ENCODE data around the gene BAIAP3.

The BAIAP3 gene

DNA sequence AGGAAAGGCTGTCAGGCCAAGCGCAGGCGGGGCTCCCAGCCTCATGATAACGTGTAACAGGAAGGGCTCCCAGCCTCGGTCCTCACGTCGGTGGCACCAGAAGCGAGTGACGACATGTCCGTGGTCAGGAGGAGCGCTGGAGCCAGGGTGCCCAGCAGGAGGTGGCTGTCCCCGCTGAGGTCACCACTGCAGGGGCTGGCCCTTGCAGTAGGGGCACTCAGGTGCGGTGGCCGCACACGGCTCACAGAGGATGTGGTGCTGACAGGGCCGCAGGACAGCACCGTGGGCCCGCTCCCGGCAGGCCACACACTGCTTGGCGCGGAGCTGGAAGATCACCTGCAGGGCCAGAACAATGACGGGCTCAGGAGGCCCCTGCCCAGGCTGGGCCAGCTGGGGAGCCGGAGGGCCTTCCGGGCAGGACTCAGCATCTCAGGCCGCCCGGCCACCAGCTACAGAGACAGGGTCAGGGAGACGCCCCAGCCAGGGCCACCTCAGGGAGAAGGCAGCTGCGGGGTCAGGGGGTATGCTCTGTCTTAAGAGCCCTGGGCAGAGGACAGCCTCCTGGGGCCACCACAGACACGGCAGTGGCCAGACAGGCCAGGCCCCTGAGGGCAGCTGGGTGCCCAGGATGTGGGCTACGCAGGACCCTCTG, 32.7 kb downstream of the BAIAP3 start:
- DNase-seq (ENCODE audit: low read depth in 4 of 4, low spot score in 1 of 4) = no peak

DNA sequence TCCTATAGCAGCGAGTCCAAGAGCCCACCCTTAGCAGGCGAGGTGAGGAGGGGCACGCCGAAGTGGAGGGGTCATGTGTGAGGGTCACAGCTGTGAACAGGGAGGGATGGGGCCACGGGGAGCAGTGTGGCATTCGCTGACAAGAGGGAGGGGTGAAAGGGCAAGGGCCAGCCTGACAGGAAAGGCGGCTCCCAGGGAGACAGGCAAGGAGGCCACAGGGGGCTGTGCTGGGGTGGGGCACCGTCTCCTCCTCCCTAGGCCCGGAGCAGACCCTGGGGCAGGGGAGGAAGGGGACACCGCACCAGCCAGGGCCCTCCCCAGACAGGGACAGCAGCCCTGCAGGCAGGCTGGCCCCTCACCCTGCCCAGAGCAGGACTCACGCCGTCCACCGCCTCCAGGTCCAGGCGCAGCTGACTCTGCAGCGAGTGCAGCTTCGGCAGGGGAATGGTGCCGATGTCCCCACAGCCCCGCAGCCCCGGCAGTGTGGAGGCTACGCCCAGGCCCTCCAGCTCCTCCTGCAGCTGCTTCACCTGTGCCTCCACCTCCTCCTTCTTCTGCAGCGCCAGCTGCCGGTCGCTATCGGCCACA, 33.4 kb downstream of the BAIAP3 start:
- DNase-seq (ENCODE audit: low read depth in 4 of 4, low spot score in 1 of 4) = no peak

DNA sequence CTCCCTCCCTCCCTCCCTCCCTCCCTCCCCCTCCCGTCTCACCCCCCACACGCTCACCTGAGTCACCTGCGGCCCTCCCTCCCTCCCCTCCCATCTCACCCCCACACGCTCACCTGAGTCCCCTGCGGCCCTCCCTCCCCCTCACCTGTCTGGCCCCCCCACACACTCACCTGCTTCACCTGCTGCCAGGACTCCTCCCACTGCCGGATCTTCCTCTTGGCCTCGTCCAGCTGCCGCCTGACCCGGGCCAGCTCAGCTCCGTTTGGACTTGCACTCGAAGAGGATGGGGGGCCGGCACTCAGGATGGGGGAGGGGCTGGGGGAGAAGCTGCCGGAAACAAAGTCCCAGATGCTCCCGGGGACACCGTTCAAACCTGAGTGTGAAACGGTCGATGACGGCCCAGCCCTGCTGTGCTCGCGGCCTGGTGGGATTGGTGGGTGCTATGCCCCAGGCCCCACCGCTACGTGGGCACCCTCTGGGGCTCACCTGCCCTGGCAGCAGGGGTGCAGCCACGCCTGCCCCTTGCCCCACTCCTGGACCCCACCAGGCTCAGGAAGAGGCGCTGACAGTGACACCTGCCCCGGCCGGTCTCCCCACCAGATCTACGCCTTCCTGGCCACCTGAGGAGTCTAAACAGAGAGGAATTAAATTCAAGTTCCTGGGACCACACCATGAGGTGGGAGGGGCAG, 34.2 kb downstream of the BAIAP3 start:
- DNase-seq (ENCODE audit: low read depth in 4 of 4, low spot score in 1 of 4) = no peak

DNA sequence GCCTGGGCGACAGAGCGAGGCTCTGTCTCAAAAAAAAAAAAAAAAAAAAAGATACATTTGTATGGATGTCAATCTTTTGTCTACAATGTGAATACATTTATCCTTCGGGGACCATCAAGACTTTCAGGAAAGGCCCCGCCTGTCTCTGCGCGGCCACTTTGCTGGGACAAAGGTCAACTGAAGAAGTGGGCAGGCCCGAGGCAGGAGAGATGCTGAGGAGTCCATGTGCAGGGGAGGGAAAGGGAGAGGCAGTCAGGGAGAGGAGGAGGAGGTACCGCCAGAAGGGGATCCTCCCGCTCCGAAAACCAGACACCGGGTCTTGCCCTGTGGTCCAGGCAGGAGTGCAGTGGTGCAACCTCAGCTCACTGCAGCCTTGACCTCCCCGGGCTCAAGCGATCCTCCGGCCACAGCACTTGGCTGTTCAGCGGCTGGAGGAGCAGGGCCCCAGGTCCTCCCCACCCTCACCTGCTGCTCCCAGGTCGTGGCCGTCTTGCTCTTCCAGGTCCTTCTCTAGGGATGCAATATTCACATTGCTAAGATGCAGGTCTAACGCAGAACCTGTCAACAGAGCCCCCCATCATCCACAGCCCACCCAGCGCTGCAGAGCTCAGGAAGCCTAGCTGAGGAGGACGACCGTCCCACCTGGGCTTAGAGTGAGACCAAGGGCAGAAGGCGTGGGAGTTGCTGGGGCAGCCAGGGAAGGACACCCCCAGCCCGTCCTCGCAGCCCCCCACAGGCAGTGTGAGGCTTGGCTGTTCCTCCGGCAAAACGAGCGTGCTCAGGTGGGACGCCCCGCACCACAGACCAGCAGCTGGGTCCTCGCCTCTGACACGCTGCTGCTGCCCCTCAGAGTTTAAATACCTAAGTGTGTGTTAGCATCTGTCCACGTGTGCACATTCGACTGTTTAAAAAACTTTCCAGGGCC, 37.9 kb downstream of the BAIAP3 start:
- no peak for DNase-seq (ENCODE audit: low read depth in 4 of 4, low spot score in 1 of 4)

DNA sequence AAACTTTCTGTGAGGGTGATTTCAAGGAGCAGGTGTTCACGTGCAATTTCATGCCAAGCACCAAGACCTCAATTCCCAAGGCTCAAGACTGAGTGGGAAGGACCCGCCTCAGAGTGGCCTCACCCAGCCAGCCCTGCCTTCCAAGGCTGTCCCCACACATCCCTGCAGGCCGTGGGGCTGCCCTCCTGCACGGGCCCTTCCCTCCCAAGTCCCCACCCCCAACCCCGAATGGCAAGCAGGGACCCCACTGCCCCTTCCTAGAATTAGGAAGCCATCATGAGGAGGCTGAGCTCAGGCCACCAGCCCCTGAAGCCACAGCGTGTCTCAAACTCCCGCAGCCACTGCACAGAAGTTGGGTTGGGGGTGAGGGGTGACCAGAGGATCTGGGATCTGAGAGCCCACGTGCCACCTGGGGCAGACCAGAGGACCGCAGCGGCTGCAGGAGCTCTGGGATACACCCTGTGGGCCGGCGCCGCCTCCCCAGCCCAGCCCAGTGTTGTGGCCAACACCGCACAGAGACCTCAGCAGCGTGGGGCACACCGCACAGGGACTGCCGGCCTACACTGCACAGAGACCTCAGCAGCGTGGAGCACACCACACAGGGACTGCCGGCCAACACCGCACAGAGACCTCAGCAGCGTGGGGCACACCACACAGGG, 39.0 kb downstream of the BAIAP3 start:
- no peak for DNase-seq (ENCODE audit: low read depth in 4 of 4, low spot score in 1 of 4)

DNA sequence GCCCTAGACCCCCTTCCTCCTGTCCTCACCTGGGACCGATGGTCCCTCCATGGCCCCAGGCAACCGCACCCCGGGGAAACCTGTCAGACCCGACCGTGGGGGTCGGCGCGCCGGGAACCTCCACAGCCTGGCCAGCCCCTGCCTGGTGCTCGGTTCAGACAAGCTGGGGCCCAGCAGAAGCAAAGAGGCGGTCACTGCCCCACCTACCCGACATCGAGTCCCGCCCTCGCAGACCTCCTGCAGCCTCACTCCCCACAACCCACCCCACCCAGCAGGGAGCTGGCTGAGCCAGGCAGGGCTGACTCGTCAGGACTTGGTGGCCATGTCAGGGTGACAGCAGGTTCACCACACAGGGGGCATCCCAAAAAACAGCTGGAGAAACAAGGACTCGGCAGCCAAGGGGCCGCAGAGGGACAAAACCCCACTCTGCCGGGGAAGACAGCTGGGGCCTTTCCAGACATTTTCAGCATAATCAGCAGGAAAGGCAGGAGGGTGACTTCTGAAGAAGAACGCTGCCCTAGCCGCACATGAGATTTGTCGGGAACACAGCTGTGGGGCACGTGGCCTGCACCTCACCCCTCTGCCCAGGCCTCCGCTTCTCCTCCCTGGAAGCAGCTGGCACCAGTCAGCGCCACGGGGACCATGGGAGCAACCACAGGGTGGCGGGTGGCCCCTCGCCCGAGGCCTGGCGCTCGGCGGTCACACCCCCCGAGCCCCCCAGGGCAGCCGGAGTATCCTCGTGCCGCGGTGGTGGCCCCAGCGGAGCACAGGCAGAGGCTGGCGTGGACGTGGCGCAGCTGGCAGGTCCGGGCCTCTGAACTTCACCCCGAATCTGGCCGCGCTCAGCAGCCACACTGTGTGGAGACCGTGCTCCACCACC, 41.2 kb downstream of the BAIAP3 start:
- no peak for DNase-seq (ENCODE audit: low read depth in 4 of 4, low spot score in 1 of 4)

DNA sequence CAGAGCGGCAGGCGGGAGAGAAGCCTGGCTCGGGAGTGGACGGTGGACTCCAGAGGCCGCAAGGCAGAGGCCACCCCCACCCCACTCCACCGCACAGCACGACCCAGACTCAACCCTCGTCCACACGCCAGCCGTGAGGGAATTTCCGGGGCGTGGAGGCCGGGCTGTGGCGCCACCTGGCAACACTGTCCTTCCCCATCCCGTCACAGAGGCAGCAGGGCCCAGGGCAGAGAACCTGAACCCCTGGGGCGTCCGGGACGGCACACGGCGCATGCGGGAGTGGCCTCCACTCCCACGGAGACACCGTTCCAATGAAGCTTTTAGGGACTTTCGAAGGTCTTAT, 41.8 kb downstream of the BAIAP3 start:
- DNase-seq (ENCODE audit: low read depth in 4 of 4, low spot score in 1 of 4) = no peak

DNA sequence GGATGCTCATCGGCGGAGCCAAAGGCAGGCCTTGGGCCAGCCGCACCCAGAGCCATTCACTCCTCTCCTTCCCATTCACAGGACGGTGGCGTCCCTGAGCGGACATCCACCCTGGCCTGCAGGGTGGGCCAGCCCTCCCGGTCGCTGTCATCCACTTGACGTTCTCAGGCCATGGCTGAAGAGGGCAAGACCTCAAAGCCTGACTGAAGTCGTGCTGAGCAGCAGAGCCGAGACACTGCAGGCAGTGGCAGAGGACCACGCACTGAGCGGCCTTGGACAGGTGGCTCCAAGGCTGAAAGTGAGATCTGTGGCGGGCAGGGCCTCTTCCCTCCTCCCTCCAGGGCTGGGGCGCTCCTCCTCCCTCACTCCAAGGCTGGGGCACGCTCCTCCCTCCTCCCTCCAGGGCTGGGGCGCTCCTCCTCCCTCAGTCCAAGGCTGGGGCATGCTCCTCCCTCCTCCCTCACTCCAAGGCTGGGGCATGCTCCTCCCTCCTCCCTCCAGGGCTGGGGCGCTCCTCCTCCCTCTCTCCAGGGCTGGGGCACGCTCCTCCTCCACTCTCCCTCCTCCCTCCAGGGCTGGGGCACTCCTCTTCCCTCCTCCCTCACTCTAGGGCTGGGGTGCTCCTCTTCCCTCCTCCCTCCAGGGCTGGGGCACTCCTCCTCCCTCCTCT, 42.4 kb downstream of the BAIAP3 start:
- no peak for DNase-seq (ENCODE audit: low read depth in 4 of 4, low spot score in 1 of 4)

DNA sequence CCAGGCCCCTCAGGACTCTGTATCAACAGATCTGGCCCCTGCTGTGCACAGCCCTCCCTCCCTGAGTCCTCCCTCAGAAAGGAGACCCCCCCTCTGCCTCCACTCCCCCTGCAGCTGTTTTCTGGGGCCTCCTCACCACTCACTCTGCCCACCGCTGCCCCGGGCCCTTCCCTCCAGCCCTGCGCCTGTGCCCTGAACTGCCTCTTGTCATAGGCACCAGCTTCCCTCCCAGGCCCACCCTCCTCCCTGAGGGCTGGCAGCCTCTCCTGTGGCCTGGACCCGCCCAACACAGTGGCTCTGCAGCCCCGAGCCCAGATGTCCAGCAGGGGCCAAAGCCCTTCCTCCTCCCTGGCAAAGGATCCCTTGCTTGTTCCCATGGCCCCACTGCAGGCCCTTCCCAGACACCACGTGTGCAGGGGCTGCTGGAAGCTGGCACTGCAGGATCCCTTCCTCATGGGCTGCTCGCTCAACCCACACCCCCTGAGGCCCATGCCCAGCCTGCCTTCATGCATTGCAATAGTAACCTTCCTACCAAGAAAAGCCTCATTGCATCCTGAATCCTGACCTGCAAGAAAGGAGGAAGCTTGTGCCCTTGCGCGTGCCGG, 44.1 kb downstream of the BAIAP3 start:
- no peak for DNase-seq (ENCODE audit: low read depth in 4 of 4, low spot score in 1 of 4)

DNA sequence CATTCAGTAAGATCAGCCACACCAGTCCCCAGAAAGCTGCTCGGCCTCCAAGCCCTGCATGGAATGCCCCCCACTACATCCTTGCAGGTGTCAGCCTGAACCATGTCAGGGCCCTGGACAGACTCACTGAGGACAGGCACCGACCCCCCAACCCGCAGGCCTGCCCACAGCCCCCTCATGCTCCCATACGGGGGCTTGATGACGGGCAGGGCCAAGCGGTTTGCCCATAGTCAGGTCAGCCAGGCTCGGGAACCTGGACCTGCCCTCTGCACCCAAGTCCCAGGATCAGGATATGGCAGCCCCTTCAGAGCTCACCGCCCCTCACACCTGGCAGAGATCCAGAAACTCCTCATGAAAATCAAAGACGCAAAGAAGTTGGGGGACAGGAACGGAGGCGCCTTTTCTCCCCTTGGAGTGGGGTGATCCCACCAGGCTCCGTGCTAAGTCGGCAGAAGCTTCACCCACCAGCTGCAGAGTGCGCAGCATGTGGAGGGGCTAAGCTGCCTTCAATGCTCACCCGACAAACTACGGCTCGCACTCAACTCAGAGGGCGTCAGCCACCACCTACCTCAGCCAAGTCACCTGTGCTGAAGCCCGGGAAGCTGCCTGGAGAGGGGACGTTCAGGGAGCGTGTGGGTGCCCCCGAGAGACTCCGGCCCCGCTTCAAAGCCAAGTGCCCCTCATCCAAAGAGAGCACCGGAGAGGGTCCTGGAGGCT, 44.8 kb downstream of the BAIAP3 start:
- DNase-seq (ENCODE audit: low read depth in 4 of 4, low spot score in 1 of 4) = no peak

DNA sequence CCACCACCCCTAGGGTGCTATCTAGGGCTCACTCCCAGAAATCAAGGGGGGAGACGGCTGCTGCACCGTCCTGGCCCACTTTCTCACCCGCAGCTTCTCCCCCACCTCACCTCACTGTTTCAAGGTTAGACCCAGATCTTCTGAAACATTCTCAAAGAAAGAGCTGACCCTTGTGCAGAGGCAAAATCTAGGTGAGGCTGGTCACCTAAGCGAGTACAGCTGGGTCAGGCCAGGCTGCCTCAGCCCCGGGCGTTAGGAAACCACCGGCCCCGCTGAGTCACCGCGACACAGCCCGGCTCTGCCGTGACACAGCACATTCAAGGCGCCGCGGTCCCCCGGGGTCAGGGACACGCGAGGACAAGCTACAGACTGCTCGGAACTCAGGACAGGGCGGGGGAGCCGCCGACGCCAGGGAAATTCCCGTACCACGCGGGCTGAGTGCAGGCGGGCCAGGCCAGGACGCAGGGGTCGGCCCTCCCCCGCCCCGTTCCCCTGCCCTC, 45.4 kb downstream of the BAIAP3 start:
- peak; percentile 30 to 68 (median 56) for DNase-seq (ENCODE audit: low read depth in 4 of 4, low spot score in 1 of 4)

DNA sequence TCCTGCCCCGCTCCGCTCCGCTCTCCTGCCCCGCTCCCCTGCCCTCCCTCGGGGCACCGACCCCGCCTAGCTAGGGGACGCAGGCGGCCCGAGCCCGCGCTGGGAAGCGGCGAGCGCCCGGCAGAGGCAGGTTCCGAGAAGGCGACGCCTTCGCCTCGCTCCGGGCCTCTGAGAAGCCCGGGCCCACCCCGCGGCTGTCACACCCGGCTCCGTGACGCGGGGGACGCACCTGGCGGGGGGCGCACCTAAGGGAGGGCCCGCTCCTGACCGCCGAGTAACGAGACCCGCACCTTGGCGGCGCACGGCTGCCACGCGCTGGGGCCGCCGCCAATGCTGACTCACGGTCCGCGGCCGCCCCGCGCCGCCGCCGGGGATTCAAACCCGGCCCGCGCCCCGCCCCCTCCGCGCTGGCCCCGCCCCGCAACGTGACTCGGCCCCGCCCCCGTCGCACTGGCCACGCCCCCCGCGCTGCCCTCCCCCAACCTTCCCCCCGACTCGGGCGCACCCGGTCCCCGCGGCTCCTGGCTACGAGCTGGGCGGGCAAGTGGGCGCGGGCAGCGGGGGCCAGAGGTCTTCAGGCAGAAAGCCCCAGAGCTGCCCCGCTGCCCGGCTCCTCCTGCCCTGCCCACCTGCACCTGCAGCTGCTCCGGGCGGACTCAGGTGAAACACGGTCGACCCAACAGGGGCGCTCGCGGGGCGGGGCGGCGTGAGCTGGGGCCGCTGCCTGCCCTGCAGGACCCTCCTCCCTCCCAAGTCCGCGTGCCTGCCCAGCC, 46.0 kb downstream of the BAIAP3 start:
- peak; percentile 53 to 70 (median 66) for DNase-seq (ENCODE audit: low read depth in 4 of 4, low spot score in 1 of 4)

DNA sequence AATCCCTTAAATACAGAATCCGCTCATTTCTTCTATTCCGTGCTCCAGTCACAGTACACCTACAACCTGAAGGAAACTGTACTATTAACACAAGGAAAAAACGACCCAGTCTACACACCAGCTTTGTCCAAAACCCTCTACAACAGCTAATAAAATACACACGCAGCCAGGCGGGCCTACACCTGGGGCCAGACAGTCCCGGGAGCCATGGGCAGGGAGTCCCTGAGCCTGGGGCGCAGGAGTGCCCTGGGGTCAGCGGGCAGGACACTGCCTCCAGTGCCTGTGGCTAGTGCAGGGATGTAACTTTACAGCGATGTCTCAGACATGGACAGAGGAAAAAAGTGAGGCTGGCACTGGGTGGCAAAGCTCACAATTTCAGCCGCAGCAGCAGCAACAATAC, 46.8 kb downstream of the BAIAP3 start:
- DNase-seq (ENCODE audit: low read depth in 4 of 4, low spot score in 1 of 4) = no peak

DNA sequence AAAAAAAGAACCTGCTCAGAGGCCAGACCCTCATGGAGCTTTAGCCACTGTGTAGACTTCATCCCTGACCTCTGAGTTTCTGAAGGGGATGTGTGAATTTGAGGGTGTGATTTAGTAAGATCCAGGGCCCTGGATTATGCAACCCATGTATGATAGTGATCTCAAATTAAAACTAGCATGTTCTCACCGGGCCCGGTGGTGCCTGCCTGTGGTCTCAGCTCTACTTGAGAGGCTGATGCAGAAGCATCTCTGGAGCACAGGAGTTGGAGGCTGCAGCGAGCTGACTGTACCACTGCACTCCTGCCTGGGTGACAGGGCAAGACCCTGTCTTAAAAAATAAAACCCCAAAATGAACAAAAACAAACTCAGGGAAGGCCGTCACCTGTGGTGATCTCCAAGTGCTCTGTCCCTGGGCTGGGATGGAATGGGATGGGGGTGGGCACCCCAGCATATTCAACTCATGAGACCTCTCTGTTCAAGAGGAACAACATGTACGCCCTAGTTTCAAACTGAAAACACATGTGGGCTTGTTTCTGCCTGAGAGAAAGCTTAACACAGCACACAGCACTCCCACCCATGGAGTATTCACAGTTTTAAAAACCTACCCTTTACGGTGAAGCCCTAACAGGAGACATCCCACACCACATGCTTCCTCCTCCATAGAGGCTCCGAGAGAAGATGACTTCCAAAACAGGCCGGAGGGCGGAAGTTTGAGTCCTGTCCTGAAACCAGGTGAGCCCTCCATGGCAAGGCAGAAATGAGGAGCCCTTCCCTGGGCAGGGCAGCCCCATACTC, 48.4 kb downstream of the BAIAP3 start:
- no peak for DNase-seq (ENCODE audit: low read depth in 4 of 4, low spot score in 1 of 4)

DNA sequence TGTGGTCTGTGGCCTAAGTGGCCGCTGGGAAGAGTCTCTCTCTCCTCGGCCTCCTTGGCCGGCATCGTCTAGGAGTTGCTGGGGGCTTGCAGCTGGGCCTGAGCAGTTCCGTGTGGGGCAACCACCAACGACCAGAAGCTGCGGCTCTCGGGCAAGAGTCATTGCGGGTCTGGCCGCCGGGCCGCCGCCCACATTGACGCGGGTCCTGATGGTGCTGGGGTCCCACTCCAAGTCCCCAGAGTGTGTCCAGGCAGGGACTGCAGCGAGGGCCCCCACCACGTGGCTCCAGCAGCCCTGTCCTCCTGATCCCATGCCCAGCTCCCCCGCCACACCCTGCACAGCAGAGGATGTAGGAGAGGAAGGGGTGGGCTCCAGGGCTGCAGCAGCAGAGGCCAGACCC, 50.1 kb downstream of the BAIAP3 start:
- no peak for DNase-seq (ENCODE audit: low read depth in 4 of 4, low spot score in 1 of 4)

DNA sequence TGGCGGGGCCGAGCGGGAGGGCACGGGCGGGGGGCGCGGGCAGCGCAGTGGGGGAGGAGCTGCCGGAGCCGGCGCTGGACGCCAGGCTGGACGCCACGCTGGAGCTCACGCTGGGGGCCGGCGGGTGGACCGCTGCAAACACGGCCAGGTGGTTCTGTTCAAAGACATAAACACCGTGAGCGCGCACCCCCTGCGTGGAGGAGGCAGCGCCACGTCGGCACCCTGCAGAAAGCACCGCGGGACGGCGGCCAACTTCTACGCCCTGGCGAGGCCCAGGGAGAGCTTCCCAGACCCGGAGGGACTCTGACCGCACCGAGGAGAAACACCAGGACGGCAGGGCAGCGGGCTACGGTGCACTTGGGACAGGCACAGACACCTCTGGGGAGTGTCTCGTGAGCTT, 51.8 kb downstream of the BAIAP3 start:
- no peak for DNase-seq (ENCODE audit: low read depth in 4 of 4, low spot score in 1 of 4)

DNA sequence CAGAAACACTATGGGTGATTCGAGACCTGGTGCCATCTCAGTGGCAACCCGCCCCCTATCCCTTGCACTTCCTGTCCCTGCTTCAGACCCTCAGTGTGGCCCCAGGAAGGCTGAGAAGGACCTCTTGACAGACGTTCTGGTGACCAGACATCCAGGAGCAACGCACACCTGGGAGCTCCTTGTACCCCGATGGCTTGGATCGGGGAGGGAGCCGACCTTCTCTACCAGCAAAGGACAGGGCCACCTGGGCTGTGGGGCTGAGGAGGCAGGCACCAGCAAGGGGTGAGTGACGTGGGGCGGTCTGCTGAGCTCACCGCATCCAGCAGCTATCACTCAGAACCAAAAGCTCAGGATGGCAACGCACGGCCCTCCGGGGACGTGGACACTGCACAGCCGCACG, 53.9 kb downstream of the BAIAP3 start:
- DNase-seq (ENCODE audit: low read depth in 4 of 4, low spot score in 1 of 4) = no peak
